HG03565 (cell line): ENCODE measurements around the gene C17orf107.

Experiments
- ATAC-seq: cut with Tn5 transposase; IDR thresholded peaks from one replicate; pipeline ENCODE4 v1.9.1; 2021; ENCODE audit warnings: mild to moderate bottlenecking, moderate library complexity; ENCODE audit not compliant: unreplicated experiment

C17orf107 gene

GRCh38 chr17:4870855-4871254 lies 28.5 kb upstream of the C17orf107 start:
- ATAC-seq = no peak

- ATAC-seq = no peak
These were observed 26.6 kb upstream of the C17orf107 start for GRCh38 chr17:4872786-4873185.

- ATAC-seq = no peak
These were observed 22.2 kb upstream of the C17orf107 start for GRCh38 chr17:4877089-4877488.

- ATAC-seq = no peak
These were observed 19.7 kb upstream of the C17orf107 start for GRCh38 chr17:4879601-4880000.

GRCh38 chr17:4880857-4881256 lies 18.5 kb upstream of the C17orf107 start:
- no peak for ATAC-seq

- no peak for ATAC-seq
These were observed 17.4 kb upstream of the C17orf107 start for GRCh38 chr17:4881761-4882555.

GRCh38 chr17:4884489-4884888 lies 14.8 kb upstream of the C17orf107 start:
- ATAC-seq = no peak

- no peak for ATAC-seq
These were observed 12.5 kb upstream of the C17orf107 start for GRCh38 chr17:4886830-4887229.

- no peak for ATAC-seq
These were observed 11.8 kb upstream of the C17orf107 start for GRCh38 chr17:4887581-4887980.

GRCh38 chr17:4891411-4892410 lies 7.6 kb upstream of the C17orf107 start:
- ATAC-seq = no peak

GRCh38 chr17:4892499-4893221 lies 6.7 kb upstream of the C17orf107 start:
- ATAC-seq = no peak

- no peak for ATAC-seq
These were observed 6.1 kb upstream of the C17orf107 start for GRCh38 chr17:4893272-4893671.

GRCh38 chr17:4893721-4894560 lies 5.4 kb upstream of the C17orf107 start:
- no peak for ATAC-seq

GRCh38 chr17:4895121-4895520 lies 4.2 kb upstream of the C17orf107 start:
- ATAC-seq = no peak

GRCh38 chr17:4895657-4896331 lies 3.5 kb upstream of the C17orf107 start:
- no peak for ATAC-seq

- ATAC-seq = no peak
These were observed 2.8 kb upstream of the C17orf107 start for GRCh38 chr17:4896332-4897197.

- ATAC-seq = no peak
These were observed 2.1 kb upstream of the C17orf107 start for GRCh38 chr17:4897198-4897687.

- no peak for ATAC-seq
These were observed 1.6 kb upstream of the C17orf107 start for GRCh38 chr17:4897785-4898184.

GRCh38 chr17:4898351-4898750 lies 985 bp upstream of the C17orf107 start:
- ATAC-seq = no peak
